Measurements from ENCODE around the gene PARD3B. TPM values are rescaled to one million over a fixed set of nuclear protein-coding genes. Genes with fewer than 3 reads are reported as not detected.

The PARD3B gene
- total RNA-seq, 4 donors from 2014 or later: 6.5 to 17.3 (median 12.7) TPM

DNA sequence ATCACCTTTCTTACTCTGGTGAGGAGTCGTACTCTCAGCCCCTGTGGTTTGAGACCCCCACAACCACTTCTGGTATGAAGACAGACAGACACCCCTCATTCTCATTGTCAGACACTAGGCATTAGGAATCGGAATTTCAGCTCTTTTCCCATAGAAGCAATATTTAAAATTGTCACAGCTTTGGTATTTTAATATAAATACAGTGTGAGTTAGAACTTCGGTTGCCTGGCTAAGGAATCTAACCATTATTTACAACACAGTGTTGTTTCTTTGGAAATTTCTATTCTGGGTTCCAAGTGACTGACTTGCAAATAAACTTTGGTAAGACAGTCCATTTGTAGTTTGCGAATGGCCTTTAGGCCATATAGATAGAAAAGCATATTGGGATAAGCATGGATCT lies 318.1 kb downstream of the PARD3B start:
- no peak for DNase-seq (ENCODE audit: low spot score in 2 of 2)
- no peak for TF ChIP-seq CTCF (IDR thresholded peaks at IDR 0.05)
- intact Hi-C loops (cut with DNase I; ENCODE audit: low total_unique reads): no loop called here
- WGBS, 2 donors: 94 to 95% methylated on average over 4 of the region's 4 CpGs
- H3K4me3 ChIP-seq (ENCODE audit: low read depth, poor library complexity, severe bottlenecking): no peak overlapping the region

- no peak overlapping the region for H3K4me3 ChIP-seq (ENCODE audit: low read depth, poor library complexity, severe bottlenecking)
- TF ChIP-seq POLR2A (IDR thresholded peaks at IDR 0.05) (no peak), CTCF (IDR thresholded peaks at IDR 0.05) (no peak)
- DNase-seq (ENCODE audit: low spot score in 2 of 2): no peak
- intact Hi-C loops (cut with DNase I; ENCODE audit: low total_unique reads): no loop called here
- WGBS, 2 donors: 13 to 17% methylated on average over 3 of the region's 3 CpGs
Measured at GRCh38 chr2:204869132-204869823, 324.0 kb downstream of the PARD3B start.

GRCh38 chr2:204870053-204870452 lies 324.8 kb downstream of the PARD3B start:
- DNase-seq (ENCODE audit: low spot score in 2 of 2): no peak
- 58 to 73% methylated on average over 2 of the region's 2 CpGs for WGBS, 2 donors
- no peak overlapping the region for H3K4me3 ChIP-seq (ENCODE audit: low read depth, poor library complexity, severe bottlenecking)
- intact Hi-C loops (cut with DNase I; ENCODE audit: low total_unique reads): no loop called here
- TF ChIP-seq CTCF (IDR thresholded peaks at IDR 0.05): no peak
- no peak for TF ChIP-seq POLR2A (IDR thresholded peaks at IDR 0.05)

GRCh38 chr2:204871231-204871953 lies 326.1 kb downstream of the PARD3B start:
- DNase-seq (ENCODE audit: low spot score in 2 of 2): no peak
- no peak overlapping the region for H3K4me3 ChIP-seq (ENCODE audit: low read depth, poor library complexity, severe bottlenecking)
- TF ChIP-seq POLR2A (IDR thresholded peaks at IDR 0.05) (no peak), CTCF (IDR thresholded peaks at IDR 0.05) (no peak)
- WGBS, 2 donors: 70 to 73% methylated on average over 1 of the region's 1 CpG
- intact Hi-C loops (cut with DNase I; ENCODE audit: low total_unique reads): no loop called here

GRCh38 chr2:204876311-204876710 lies 331.0 kb downstream of the PARD3B start:
- intact Hi-C loops (cut with DNase I; ENCODE audit: low total_unique reads): loop anchor here (5.0 kb wide), 1 partner anchor 801 kb away; no protein-coding TSS in a partner anchor

More at GRCh38 chr2:204876311-204876710, 331.0 kb downstream of the PARD3B start:
- 75 to 79% methylated on average over 4 of the region's 4 CpGs for WGBS, 2 donors
- H3K4me3 ChIP-seq (ENCODE audit: low read depth, poor library complexity, severe bottlenecking): no peak overlapping the region
- TF ChIP-seq POLR2A (IDR thresholded peaks at IDR 0.05): no peak
- TF ChIP-seq CTCF (IDR thresholded peaks at IDR 0.05): no peak
- DNase-seq (ENCODE audit: low spot score in 2 of 2): no peak

All from lower leg skin (tissue), 4 donors.